HG03565 (cell line): ENCODE data around the gene ZAP70.

Source experiments
- ATAC-seq: cut with Tn5 transposase; IDR thresholded peaks from one replicate; pipeline ENCODE4 v1.9.1; 2021; ENCODE audit warnings: mild to moderate bottlenecking, moderate library complexity; ENCODE audit not compliant: unreplicated experiment

Gene ZAP70

DNA sequence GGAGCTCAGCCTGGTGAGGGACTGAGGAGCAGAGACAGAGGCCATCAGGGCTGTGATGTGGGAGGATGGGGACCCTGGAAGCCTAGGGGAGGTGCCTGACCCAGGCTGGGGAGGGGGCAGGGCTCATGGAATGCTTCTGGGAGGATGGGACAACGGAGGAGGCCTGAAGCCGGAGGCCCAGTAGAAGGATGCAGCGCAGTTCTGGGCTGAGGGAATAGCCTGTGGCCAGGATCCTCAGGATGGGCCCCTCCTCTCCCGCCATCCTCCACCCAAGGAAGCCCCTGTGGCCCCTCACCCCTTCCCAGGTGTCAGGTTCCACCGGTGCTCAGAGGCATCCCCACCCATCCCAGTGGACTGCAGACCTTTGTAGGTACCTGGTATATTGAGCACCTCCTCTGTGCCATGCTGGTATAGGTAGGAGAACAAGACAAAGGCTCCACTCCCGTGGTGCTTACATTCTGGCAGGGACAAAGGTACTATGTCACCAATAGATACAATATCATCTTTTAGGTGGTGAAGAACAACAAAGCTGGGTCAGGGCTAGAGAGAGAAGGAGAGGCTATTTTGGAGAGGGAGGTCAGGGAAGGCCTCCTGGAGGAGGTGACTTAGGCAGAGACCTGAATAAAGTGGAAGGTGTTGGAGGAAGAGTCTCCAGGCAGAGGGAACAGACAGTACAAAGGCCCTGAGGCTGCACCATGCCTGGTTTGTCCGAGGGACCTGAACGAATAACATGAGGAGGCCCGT lies 2.7 kb downstream of the ZAP70 start:
- ATAC-seq: no peak

DNA sequence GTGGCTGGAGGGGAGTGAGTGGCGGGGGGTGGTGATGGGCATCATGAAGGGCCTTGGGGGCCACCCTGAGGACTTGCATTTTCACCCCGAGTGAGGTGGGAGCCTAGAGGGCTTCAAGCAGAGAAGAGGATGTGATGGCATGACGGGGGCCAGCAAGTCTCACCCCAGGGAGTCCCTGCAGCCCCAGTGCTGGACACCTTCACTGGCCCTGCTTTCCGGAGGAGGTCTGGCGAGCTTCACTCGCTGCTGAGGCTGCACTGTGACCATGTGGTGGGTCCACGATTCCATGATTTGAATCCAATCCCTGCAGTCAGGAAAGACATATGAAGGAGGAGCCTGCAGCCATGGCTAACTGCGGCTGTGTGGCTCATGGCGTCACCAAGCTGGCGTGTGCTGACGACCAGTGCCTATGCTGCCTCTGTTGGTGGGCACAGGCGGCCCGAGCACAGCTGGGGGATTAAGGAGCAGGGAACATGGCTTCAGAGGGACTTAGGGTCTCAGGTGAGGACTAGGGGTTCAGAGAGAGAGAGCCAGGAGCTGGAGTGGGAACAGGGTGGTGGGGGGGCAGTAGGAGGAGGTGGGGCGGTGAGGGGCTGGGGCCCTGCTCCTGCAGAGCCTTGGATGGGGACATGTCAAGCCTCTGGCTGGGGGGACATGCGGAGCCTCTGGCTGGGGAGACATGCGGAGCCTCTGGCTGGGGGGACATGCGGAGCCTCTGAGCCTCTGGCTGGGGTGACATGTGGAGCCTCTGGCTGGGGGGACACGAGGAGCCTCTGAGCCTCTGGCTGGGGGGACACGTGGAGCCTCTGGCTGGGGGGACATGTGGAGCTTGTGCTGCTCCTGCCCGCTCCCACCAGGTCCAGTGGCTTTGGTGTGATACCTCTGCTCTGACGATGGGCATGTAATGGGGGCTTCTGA lies 3.6 kb downstream of the ZAP70 start:
- ATAC-seq: no peak

DNA sequence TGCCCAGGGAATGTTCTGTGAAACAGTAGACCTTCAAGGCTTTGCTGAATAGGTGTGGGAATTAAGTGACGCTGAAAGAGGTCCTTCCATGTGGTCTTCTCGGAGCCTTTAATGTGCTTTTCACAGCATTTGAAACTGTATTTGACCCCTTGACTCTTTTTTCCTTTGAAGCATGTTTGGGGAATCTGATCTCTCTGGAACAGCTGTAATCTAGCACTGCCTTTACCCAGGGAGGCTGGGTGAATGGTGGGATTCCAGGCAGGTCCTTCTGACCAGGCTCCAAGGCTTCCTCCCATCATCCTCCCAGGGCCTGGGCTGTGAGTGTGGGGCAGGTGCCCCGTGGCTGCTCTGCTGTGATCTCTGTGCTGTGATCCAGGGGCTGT lies 4.2 kb downstream of the ZAP70 start:
- no peak for ATAC-seq

DNA sequence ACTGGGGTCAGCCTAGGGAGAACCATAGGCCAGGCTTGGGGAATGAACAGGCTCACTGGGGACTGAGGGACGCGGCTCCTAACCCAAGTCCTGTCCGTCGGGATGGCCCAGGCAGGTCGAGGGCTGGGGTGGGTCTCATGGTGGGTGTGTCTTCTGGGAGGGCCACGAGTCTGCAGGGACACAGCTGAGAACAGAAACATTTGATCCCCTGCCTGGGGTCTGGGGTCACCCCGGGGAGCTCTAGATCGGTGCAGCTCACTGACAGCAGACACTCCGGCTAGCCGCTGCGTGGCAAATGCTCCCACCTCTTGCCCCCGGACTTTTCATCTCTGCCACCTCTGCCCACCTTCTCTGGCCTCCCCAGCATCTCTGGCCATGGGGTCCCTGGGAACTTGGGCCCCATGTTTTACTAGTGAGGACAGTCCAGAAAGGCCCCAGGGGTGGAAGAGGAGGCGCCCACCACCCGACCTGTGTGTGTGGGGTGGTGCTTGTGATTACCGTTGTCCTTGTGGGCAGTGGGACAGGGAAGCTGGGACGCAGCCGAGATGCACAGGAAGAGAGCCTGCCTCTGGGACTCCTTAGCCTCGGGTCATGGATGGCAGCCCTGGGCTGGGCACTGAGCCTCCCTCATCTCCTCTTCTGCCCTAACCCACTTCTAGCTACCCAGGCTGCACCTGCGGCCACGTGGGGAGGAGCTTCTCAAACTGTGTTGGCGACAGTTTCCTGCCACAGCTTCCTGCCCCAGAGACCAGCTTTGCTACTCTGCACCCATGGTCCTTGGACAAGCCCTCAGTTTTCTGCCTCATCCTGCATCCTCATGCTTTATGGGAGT lies 4.9 kb downstream of the ZAP70 start:
- ATAC-seq: no peak

DNA sequence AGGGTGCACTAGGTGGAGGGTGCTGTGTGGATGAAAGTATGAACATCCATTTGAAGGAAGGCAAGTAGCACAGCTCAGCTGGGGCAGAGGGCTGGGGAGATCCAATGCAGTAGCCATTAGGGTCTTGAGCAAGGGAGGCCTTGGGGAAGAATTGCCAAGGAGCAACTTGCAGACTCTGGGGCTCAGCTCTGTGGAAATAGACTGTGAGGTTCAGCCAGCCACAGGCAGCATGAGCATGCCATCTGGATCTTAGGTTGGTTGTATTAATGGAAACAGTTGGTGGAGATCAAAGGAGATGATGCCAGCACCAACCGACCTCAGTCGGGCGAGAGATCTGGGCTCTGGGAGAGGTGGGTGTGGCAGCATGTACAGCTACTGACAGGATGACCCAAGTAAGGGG lies 5.6 kb downstream of the ZAP70 start:
- ATAC-seq: no peak

DNA sequence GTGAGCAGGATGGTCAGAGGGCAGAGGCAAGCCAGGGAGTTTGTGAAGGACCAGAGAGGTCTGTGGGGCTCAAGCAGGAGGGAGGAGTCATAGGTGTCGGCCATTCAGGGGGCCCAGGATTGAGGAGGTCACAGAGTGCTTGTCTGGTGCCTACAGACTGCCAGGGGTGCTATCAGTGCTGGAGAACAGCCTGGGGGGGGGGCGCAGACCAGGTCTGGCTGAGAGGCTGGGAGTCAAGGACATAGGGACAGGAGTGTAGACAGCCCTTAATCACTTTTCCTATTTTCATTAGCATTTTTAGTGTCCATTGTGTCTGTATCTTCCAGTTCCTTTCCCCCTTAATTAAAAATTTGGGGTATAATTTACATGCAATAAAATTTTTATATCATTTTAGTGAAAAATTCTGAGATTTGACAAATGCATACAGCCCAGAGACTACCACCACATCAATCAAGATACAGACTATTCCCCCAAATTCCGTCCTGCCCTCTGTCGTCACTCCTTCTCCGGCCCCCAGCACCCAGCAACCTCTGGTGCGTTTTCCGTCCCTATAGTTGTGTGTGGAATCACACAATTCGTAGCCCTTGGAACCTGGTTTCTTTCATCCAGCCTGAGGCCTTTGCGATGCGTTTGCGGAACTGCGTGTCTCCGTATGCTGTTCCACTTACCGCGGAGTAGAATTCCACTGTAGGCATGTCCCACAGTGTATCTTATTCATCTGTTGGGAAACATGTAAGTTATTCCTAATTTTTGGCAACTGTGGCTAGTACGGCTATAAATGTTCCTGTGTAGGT lies 6.2 kb downstream of the ZAP70 start:
- no peak for ATAC-seq

DNA sequence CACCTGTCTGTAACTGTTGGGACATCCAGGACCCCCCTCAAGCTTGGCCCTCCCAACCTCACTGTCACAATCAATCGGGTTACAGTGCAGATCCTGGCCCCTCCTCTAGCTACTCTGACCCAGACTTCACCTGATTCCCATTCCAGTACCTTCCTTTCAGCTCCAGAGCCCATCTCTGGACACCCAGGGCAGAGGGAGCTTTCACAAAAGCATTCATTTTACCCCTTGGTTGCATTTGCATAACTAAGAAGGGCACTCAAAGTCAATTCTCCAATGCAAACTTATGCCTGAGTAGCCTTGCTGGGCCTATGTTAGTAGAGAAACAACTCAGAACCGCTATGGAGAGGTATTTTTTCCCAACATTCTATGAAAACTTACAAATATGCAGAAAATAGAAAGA lies 7.4 kb downstream of the ZAP70 start:
- no peak for ATAC-seq

DNA sequence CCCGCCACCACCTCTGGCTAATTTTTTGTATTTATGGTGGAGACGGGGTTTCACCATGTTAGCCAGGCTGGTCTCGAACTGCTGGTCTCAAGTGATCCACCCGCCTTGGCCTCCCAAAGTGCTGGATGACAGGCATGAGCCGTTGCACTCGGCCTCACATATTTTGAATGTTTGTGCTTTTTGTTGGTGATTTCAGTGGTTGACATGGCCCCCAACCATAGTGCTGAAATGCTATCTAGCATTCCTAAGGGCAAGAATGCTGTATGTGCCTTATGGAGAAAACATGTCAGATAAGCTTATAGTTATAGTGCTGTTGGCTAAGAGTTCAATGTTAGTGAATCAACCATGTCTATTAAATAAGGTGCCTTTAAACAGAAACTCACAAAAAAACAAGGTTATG lies 8.9 kb downstream of the ZAP70 start:
- ATAC-seq: no peak

DNA sequence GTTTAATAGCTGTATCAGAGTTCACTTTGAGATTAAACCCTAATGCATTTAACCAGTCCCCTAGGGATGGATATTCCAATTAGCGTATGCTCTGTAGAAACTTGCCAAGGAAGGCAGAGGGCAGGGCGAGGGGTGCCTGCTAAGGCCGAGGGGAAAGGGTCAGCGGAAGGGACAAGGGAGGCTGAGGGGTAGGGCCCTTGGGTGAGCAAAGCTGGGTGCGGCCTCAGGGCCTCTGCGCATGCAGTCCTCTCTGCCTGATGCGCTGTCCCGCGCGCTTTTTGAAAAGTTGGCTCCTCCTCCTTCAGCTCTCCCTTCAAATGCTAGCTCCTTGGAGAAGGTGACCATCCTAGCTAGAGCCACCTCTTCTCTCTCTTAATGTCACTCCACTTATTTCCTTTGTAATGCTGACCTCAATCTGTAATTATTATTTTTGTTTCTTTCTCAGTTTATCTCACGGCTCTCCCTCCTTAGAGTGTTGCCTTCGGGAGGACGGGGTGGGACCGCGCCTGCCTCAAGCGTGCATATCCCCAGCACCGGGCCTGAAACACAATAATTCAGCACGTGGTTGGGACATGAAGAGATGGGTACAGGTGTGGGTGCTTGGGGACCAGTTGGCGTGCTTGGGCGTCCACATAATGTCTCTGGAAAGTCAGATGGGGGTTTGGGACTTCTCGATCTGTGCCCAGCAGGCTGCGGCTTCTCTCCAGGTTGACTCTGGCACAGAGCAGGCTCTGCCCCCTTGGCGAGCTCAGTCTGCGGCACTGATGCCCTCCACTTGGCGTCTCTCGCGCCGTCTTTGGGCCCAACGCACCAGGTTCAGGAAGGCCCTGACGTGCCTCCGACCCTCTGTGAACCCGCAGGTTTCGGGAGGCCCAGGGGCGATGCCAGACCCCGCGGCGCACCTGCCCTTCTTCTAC lies 10.0 kb downstream of the ZAP70 start:
- ATAC-seq: no peak

DNA sequence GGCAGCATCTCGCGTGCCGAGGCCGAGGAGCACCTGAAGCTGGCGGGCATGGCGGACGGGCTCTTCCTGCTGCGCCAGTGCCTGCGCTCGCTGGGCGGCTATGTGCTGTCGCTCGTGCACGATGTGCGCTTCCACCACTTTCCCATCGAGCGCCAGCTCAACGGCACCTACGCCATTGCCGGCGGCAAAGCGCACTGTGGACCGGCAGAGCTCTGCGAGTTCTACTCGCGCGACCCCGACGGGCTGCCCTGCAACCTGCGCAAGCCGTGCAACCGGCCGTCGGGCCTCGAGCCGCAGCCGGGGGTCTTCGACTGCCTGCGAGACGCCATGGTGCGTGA lies 10.7 kb downstream of the ZAP70 start:
- ATAC-seq: no peak

DNA sequence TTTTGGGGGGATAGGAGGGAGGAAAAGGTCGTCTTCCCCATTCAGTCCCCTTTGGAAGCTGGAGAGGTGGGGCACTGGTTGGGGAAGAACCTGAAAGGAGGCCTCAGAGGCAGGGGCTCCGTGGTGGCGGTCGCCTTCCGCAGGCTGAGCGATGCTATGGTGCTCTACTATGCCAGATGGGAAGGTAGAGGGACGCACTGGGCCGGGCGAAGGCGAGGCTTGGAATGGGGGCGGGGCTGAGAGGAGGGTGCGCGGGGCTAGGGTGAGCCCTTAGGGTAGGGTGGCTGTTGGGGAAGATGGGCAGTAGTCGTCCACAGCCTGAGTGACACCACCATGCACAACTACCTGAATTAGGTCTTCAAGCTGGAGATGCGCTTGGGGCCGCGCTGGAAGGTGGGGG lies 11.1 kb downstream of the ZAP70 start:
- no peak for ATAC-seq

DNA sequence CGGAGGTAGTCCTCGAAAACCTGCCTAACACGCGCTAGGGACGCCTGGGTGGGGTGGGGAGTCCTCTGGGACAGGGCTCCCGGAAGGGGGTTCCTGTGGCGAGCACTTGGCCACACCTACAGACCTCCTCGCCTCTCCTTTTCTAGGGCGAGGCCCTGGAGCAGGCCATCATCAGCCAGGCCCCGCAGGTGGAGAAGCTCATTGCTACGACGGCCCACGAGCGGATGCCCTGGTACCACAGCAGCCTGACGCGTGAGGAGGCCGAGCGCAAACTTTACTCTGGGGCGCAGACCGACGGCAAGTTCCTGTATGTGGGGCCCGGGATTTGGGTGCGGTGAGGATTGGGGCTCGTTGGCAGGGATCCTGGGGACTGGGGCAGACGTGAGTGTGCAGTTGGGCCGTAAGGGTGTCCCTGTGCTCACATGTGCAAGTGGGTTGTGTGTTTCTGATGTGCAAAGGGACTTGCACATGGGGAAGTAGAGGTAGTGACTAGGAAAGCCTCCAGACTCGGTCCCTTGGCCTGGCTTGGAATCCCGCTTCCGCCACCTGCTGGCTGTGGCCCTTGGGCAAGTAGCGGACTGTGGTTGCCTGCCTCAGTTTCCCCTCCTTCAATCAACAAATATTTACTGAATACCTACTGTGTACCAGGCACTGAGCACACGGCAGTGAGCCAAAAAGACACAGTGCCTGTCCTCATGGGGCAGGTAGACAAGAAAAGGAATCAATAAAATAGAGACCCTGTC lies 11.7 kb downstream of the ZAP70 start:
- ATAC-seq: no peak

DNA sequence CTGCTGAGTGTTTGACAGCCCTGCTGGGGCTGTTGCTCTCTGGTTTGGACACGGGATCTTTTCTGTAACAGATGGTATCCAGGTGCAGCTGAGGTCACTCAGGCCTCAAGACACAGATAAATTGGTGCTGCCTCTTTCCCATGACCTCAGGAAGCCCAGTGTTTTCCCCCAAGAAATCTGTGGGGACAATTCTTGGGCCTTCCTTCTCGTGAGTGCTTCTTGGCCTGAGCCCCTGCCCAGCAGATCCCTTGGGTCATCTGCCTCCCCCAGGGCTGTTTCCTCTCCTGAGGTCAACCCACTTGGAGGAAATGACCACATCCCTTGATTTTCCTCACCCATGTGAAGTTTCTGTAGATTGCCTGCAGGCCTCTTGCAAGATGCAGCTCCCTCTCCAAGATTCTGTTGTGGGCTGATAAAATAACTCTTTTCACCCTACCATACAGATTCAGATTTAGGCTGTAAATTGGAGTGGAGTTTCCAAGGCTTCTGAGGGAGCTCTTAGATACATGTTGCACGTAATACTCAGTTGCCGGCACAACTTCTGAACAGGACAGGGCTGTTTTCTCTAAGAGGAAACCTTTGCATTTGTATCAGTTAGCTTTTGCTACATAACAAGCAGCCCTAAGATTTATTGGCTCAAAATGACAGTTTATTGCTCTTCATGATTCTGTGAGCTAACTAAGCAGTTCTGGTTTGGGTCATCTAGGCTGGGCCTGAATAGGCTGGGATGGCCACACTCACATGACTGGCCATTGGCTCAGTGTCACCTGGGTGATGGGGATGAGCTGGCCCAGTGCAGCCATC lies 13.1 kb downstream of the ZAP70 start:
- ATAC-seq: no peak

DNA sequence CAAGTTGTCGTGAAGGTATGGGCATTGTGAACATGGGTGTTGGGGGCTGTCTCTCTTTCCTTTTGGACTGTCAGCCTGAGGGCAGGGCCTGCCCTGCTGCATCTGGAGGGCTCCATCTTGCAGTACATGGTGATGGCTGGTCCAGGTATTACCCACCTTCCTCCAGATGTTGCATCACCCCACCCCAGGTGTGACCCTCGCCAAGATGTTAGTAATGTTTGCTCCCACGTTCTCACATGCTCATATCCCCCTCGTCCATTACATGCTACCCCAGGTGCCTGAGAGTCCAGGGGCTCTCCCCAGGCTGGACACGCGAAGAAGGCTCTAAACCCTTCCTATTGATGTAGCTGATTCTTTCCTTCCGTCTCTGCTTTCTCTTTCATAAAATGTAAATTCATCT lies 13.9 kb downstream of the ZAP70 start:
- ATAC-seq: no peak

DNA sequence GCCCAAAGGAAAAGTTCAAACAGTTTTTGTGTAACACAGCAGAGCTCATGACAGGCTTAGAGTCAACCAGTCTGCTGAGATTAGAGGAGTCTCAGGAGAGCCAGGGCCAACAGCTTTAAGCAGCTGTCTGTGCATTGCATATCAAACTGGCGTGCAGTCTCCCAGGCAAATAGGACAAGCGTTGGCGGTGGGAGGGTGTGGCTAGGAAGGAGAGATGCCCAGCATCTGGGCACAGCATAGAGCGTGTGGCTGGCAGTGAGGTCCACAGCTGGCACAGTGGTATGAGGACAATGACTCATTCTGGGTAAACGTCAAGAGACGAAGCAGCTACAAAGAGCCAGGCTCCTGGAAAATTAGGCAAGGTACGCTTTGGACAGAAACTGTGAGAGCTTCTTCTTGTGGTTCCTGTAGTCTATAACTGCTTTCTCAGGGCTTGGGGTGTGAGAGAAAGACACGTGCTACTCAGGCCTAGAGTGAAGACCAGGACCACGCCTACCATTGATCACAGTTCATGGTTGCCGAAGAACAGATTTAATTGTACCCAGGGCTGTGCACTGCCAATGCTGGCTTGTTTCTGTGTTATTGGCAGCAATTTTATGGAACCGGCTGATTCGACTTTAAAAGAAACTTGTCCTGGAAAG lies 14.8 kb downstream of the ZAP70 start:
- ATAC-seq: no peak

DNA sequence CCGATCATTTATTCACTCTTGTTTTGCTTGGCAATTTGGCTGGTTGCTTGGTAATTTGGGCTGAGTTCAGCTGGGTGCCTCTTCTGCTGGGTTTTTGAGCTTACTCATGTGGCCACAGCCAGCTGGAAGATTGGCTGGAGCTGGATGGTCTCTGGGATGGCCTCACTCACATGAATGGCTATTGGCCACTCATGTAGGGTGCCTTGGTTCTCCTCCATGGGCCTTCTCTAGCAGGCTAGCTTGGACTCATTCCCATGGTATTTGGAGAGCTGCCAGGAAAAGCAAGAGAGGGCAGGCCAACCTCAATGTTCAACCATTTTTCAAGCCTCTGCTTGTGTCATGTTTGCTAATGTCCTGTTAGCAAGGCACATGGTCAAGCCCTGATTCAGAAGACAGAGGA lies 16.9 kb downstream of the ZAP70 start:
- no peak for ATAC-seq

DNA sequence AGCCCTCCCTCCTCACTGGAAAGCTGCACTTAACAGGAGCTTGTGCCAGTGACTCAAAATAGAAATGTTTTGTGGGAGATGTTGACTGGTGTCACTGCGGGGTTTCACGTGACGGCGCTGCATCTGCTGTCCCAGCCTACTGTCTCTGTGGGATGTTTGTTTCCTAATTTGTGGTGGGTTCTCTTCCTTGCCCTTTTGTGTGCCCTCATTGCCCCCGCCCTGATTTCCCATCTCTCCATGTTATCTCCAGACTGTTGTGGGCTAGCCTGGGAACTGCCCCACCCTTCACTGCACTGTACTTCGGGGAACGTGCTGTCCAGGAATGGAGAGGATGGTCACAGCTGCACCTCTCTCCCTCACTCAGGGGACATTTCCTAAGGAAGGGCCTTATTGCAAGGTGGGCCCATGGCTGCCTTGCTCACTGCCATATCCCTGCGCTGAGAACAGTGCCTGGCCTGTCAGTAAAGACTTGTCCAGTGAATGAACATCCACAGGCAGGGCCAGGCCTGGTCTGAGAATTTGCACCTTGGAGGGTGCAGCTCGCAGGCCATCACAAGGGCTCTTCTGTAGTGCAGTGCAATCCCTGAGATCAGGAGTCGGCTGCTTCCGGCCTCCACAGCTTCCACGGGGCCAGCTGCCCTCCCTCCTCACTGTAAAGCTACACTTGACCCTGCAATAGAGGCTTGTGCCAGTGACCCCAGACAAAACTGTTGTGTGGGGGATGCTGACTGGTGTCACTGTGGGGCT lies 18.1 kb downstream of the ZAP70 start:
- ATAC-seq: no peak
